ENCODE data around the gene SASS6. TPM values are rescaled to one million over a fixed set of nuclear protein-coding genes. Genes with fewer than 3 reads are reported as not detected.

Gene SASS6
- total and polyA plus RNA-seq, 5 experiments from 2014 or later, result 1.7 to 6.7 (median 2.4) TPM

GRCh38 chr1:100100202-100100601, 32.5 kb downstream of the SASS6 start:
- no peaks in the 10 kb centered on the region for H3K9me3 Mint-ChIP-seq
- peaks cover 0 to 66% (median 40%) of the 10 kb centered on the region in 3 donors for H3K36me3 Mint-ChIP-seq
- ATAC-seq (no peak), DNase-seq (no peak)
- no peak overlapping the region for H3K27ac Mint-ChIP-seq
- no peaks in the 10 kb centered on the region for H3K4me1 Mint-ChIP-seq
- POLR2A ChIA-PET, result no interaction called here
- H3K27me3 Mint-ChIP-seq, result no peaks in the 10 kb centered on the region
- H3K4me3 Mint-ChIP-seq, result no peak overlapping the region

DNA sequence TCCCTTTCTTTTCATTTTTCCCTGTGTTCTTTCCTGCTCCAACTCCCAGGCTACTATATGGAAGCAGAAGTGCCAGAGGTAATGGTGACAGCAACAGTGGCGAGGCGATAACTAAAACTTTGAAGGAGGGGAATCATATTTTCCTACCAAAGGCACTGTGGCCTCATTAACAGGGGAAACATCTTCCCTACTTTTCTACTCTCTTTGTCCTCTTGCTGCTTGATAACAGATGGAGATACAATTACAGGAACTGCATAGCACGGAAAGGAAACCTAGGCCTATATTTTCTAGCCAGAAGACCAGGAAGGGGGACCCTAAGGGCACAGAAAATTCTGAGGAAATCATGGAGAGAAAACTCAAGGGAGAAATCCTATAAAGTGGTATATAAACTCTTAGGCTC, 42.3 kb downstream of the SASS6 start:
- POLR2A ChIA-PET, result no interaction called here
- H3K4me1 Mint-ChIP-seq, result no peaks in the 10 kb centered on the region
- no peaks in the 10 kb centered on the region for H3K9me3 Mint-ChIP-seq
- DNase-seq, result no peak
- ATAC-seq, result no peak
- H3K36me3 Mint-ChIP-seq, result peaks cover 0 to 42% (median 8%) of the 10 kb centered on the region in 3 donors
- no peaks in the 10 kb centered on the region for H3K27me3 Mint-ChIP-seq
- no peak overlapping the region for H3K27ac Mint-ChIP-seq
- no peak overlapping the region for H3K4me3 Mint-ChIP-seq

GRCh38 chr1:100089082-100089481, 43.6 kb downstream of the SASS6 start:
- no peaks in the 10 kb centered on the region for H3K27me3 Mint-ChIP-seq
- H3K9me3 Mint-ChIP-seq, result no peaks in the 10 kb centered on the region
- peaks cover 0 to 38% (median 8%) of the 10 kb centered on the region in 3 donors for H3K36me3 Mint-ChIP-seq
- POLR2A ChIA-PET, result no interaction called here
- DNase-seq, result no peak
- ATAC-seq, result no peak
- H3K4me3 Mint-ChIP-seq, result no peak overlapping the region
- H3K27ac Mint-ChIP-seq, result peak overlapping the region in 1 of 10 donors; percentile 18
- H3K4me1 Mint-ChIP-seq, result no peaks in the 10 kb centered on the region

DNA sequence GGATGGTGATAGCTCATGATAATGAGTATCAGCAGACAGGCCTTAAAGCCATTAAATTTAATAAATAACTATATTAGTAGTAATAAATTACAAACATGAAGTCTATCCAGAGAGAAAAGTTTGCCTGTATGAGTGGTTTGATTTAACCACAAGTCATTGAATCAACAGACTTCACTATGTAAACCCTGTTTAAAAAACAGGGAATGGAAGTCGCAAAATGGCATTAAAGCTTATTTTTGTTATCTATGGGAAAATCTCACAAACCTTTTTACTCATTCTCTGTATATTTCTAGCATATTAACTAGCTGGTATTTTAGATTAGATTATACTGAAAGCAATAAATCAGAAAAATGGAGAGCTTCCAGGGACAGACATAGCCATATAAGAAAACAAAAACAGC, 45.3 kb downstream of the SASS6 start:
- Mint-ChIP-seq H3K27me3 (no peaks in the 10 kb centered on the region), H3K36me3 (peaks cover 0 to 37% (median 4%) of the 10 kb centered on the region in 3 donors), H3K27ac (no peak overlapping the region), H3K4me3 (no peak overlapping the region), H3K4me1 (no peaks in the 10 kb centered on the region), H3K9me3 (no peaks in the 10 kb centered on the region)
- no peak for ATAC-seq
- DNase-seq, result no peak
- POLR2A ChIA-PET, result no interaction called here

DNA sequence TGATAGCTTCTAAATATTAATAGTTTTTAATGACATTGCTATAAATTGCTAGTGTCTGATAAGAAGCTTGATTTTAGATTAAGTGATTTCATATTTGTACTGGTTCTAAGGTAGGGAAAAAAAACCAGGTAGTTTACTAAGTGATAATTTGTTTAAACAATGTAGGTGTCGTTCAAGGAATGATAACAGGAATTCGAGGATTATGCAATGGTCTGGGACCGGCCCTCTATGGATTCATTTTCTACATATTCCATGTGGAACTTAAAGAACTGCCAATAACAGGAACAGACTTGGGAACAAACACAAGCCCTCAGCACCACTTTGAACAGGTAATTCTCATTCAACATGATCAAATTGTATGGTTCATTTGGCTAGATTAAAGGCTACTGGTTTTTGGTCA, 52.4 kb downstream of the SASS6 start:
- no peaks in the 10 kb centered on the region for H3K4me1 Mint-ChIP-seq
- H3K27ac Mint-ChIP-seq, result peak overlapping the region in 3 of 10 donors; percentile 23 to 58 (median 26)
- H3K27me3 Mint-ChIP-seq, result no peaks in the 10 kb centered on the region
- H3K36me3 Mint-ChIP-seq, result peaks cover 0 to 78% (median 11%) of the 10 kb centered on the region in 3 donors
- DNase-seq (no peak), ATAC-seq (no peak)
- POLR2A ChIA-PET, result no interaction called here
- H3K9me3 Mint-ChIP-seq, result no peaks in the 10 kb centered on the region
- H3K4me3 Mint-ChIP-seq, result no peak overlapping the region

DNA sequence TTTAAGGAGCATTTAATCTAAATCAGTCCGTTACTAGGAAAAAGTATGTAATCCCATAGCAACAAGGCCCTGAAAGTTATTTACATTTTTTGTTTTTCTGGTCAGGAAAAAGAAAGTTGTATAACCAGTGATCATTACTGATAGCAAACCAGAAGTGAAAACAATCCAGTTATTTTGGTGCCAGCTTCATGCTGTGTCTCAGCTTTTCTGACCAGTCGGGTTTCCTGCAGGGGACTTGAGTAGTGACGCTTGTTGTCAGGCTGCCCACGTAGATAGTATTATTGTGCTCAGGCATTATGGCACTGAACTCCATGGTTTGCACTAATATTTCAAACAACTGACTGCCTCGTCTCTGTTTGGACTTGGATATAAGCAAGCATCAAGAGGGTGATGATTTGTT, 55.2 kb downstream of the SASS6 start:
- Mint-ChIP-seq H3K27ac (peak overlapping the region in 7 of 10 donors; percentile 20 to 55 (median 31)), H3K36me3 (peaks cover 0 to 92% (median 20%) of the 10 kb centered on the region in 3 donors), H3K4me1 (peaks cover 0 to 9% (median 2%) of the 10 kb centered on the region in 4 donors), H3K9me3 (no peaks in the 10 kb centered on the region), H3K27me3 (no peaks in the 10 kb centered on the region), H3K4me3 (no peak overlapping the region)
- DNase-seq (no peak), ATAC-seq (no peak)
- POLR2A ChIA-PET, result interaction anchor here (1.0 kb wide), 1 partner anchor 106 kb away, joined by 3 read pairs; no protein-coding TSS in a partner anchor

- Mint-ChIP-seq H3K4me3 (no peak overlapping the region), H3K36me3 (peaks cover 0 to 93% (median 21%) of the 10 kb centered on the region in 3 donors), H3K9me3 (no peaks in the 10 kb centered on the region), H3K27me3 (no peaks in the 10 kb centered on the region), H3K4me1 (peaks cover 0 to 9% (median 2%) of the 10 kb centered on the region in 4 donors), H3K27ac (peak overlapping the region in 3 of 10 donors; percentile 22 to 77 (median 58))
- DNase-seq (no peak), ATAC-seq (no peak)
- POLR2A ChIA-PET, result interaction anchor here (1.0 kb wide), 1 partner anchor 106 kb away, joined by 3 read pairs; no protein-coding TSS in a partner anchor
Observed at GRCh38 chr1:100076744-100077143, 56.0 kb downstream of the SASS6 start.

DNA sequence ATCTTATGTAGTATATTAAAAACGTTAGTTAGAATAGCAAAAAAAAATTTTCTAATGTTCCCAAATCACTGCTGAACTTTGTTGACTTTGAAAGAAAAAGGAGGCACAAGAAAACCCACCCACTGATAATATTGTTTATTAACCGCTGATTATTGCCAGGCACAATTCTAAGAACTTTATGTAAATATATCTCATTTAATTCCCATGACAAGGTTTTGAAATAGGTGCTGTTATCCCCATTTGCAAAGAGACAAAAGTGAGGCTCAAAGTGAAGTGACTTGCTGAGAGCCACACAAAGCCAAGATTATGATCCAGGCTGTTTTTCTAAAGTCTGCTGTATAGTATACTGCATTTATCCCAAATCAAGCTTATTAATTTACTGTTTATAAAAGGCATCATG, 56.4 kb downstream of the SASS6 start:
- Mint-ChIP-seq H3K36me3 (peaks cover 0 to 93% (median 22%) of the 10 kb centered on the region in 3 donors), H3K4me3 (no peak overlapping the region), H3K27me3 (no peaks in the 10 kb centered on the region), H3K27ac (peak overlapping the region in 2 of 10 donors; percentile 25 to 77), H3K9me3 (no peaks in the 10 kb centered on the region), H3K4me1 (peaks cover 0 to 9% (median 2%) of the 10 kb centered on the region in 4 donors)
- DNase-seq (no peak), ATAC-seq (no peak)
- POLR2A ChIA-PET, result interaction anchor here (1.0 kb wide), 1 partner anchor 107 kb away, joined by 3 read pairs; no protein-coding TSS in a partner anchor

GRCh38 chr1:100075773-100076172, 57.0 kb downstream of the SASS6 start:
- no peak for DNase-seq
- no peak for ATAC-seq
- Mint-ChIP-seq H3K9me3 (no peaks in the 10 kb centered on the region), H3K4me3 (no peak overlapping the region), H3K36me3 (peaks cover 0 to 93% (median 22%) of the 10 kb centered on the region in 3 donors), H3K27me3 (no peaks in the 10 kb centered on the region), H3K27ac (peak overlapping the region in 6 of 10 donors; percentile 5 to 73 (median 54)), H3K4me1 (peaks cover 0 to 9% (median 3%) of the 10 kb centered on the region in 4 donors)
- POLR2A ChIA-PET, result no interaction called here

DNA sequence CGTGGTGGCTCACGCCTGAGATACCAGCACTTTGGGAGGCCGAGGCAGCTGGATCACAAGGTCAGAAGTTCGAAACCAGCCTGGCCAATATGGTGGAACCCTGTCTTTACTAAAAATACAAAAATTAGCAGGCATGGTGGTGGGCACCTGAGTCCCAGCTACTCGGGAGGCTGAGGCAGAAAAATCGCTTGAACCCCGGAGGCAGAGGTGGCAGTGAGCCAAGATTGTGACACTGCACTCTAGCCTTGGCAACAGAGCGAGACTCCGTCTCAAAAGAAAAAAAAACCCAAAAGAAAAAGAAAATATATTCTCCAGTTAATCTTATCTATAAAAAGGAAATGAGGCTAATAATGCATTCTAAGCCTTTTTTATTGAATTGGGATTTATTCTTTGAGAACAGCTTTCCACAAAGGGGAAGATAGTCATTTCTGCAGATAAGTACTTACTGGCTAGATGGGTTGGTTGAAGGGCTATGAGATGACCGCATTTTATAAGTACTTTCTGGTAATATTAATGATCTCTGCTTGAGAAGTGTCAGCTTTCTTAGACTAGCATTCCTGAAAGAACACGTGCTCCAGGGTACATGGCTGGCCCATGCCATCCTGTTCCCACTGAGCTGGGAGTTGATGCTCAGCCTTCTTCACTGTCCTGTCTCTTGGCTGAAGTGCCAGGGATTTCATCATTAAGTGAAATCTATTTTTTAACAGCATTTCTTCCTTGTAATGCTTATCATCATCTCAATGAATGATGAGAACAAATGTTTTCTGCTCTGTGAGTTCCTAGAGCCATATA, 57.9 kb downstream of the SASS6 start:
- DNase-seq (no peak), ATAC-seq (no peak)
- H3K4me1 Mint-ChIP-seq, result peaks cover 0 to 14% (median 5%) of the 10 kb centered on the region in 4 donors
- H3K4me3 Mint-ChIP-seq, result no peak overlapping the region
- no peaks in the 10 kb centered on the region for H3K27me3 Mint-ChIP-seq
- no peaks in the 10 kb centered on the region for H3K9me3 Mint-ChIP-seq
- peaks cover 0 to 92% (median 30%) of the 10 kb centered on the region in 3 donors for H3K36me3 Mint-ChIP-seq
- peak overlapping the region in 6 of 10 donors; percentile 17 to 72 (median 57) for H3K27ac Mint-ChIP-seq
- POLR2A ChIA-PET, result interaction anchor here (0.5 kb wide), 1 partner anchor 249 kb away, joined by 3 read pairs; no protein-coding TSS in a partner anchor

DNA sequence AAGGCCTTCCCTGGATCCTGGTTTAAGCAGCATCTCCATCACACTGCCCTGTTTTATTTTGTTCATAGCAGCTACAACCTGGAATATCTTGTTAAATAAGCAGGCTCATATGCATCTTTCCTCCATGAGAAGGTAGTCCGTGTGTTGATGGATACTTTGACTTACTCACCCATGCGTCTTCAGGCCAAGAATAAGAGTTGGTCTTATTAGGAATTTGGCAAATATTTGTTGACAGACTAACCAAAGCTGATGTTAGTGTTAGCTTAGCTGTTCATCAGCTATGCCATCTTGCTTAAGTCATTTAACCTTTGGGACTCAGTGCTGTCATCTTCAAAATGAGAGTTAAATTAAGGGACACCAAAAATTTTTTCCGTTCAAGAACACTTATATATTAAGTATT, 59.2 kb downstream of the SASS6 start:
- DNase-seq, result no peak
- Mint-ChIP-seq H3K27ac (peak overlapping the region in 4 of 10 donors; percentile 17 to 60 (median 30)), H3K4me3 (no peak overlapping the region), H3K9me3 (no peaks in the 10 kb centered on the region), H3K27me3 (no peaks in the 10 kb centered on the region), H3K36me3 (peaks cover 0 to 90% (median 27%) of the 10 kb centered on the region in 3 donors), H3K4me1 (peaks cover 0 to 14% (median 5%) of the 10 kb centered on the region in 4 donors)
- POLR2A ChIA-PET, result no interaction called here
- ATAC-seq, result no peak

DNA sequence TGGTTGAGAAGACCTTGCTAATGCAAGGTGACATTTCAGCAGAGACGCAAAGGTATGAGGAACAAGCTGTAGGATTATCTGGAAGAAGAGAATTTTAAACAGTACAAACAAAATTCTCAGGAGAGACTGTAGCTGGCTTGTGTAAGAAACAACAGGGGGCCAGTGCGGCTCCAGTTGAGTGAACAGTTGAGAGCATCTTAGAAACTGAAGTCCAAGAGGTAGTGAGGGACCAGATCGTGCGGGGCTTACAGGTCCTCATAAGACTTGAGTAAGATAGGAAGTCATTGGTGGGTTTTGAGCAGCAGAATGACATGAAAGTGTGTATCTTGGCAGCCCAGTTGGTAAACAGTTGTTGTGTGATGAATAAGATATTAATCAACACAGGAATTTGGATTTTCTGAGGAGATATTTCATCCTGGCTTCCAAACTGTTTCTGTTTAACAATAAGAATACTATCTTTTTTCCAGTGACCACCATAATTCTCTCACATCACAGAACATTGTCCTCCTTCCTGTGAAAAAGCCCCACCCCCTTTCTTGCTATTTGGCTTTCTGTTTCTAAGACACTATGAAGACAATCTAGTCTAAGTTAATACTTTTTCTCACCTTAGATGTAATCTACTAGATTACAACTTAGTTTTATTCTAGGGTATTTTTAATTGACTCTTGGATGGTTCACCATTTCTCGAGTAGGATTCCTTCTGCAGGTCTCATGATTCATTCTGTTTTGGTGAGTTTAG, 62.4 kb downstream of the SASS6 start:
- Mint-ChIP-seq H3K27ac (peak overlapping the region in 8 of 10 donors; percentile 0 to 75 (median 15)), H3K9me3 (no peaks in the 10 kb centered on the region), H3K36me3 (peaks cover 0 to 92% (median 26%) of the 10 kb centered on the region in 3 donors), H3K27me3 (no peaks in the 10 kb centered on the region), H3K4me1 (peaks cover 6 to 20% (median 12%) of the 10 kb centered on the region in 4 donors), H3K4me3 (no peak overlapping the region)
- POLR2A ChIA-PET, result no interaction called here
- ATAC-seq (no peak), DNase-seq (no peak)

- no peaks in the 10 kb centered on the region for H3K27me3 Mint-ChIP-seq
- peak overlapping the region; percentile 11 to 84 (median 68) for H3K27ac Mint-ChIP-seq
- peak overlapping the region in 3 of 10 donors; percentile 21 to 34 (median 26) for H3K4me3 Mint-ChIP-seq
Observed at GRCh38 chr1:100065969-100066227, 66.8 kb downstream of the SASS6 start.

More at GRCh38 chr1:100065969-100066227, 66.8 kb downstream of the SASS6 start:
- DNase-seq, result no peak
- H3K4me1 Mint-ChIP-seq, result peaks cover 18 to 28% (median 20%) of the 10 kb centered on the region in 4 donors
- H3K9me3 Mint-ChIP-seq, result no peaks in the 10 kb centered on the region
- POLR2A ChIA-PET, result no interaction called here
- no peak for ATAC-seq
- peaks cover 0 to 88% (median 32%) of the 10 kb centered on the region in 3 donors for H3K36me3 Mint-ChIP-seq

All from naive thymus-derived CD8-positive, alpha-beta T cell (primary cell).